Prostate gland (tissue), 2 donors: ENCODE measurements around the gene RAB24. TPM values are rescaled to one million over a fixed set of nuclear protein-coding genes. Genes with fewer than 3 reads are reported as not detected.

Source experiments
- DNase-seq: peaks from one replicate; pipeline ENCODE4 v3.0.0-alpha.2; 2019; ENCODE audit warnings: low spot score
- H3K27ac ChIP-seq, 2 donors: fragments of 200-600 bp; sonication (generic); 2 replicates each; pipeline ENCODE4 v1.5.1; 2017 to 2019
- H3K27me3 ChIP-seq: fragments of 200-600 bp; sonication (generic); replicated peaks from 2 replicates; pipeline ENCODE4 v1.5.1; 2019; ENCODE audit not compliant: insufficient read depth
- H3K36me3 ChIP-seq, 2 donors: fragments of 200-600 bp; sonication (generic); 1 replicate in 1 of 2; 2 replicates in 1 of 2; pipeline versions ENCODE4 v1.5.1 to v1.8.1; 2017 to 2019
- H3K4me1 ChIP-seq: fragments of 200-600 bp; sonication (generic); replicated peaks from 2 replicates; pipeline ENCODE4 v1.5.1; 2019
- H3K4me3 ChIP-seq, 2 donors: fragments of 200-600 bp; sonication (generic); 2 replicates each; pipeline ENCODE4 v1.5.1; 2017 to 2019
- H3K9me3 ChIP-seq: fragments of 200-600 bp; sonication (generic); 2 replicates; pipeline ENCODE4 v1.5.1; 2017
- CTCF ChIP-seq, 4 experiments: fragments of 200-600 bp in 2 of 4; fragments of 450-650 bp in 2 of 4; sonication (generic) in 2 of 4; IDR thresholded peaks; 1 replicate in 3 of 4; 2 replicates in 1 of 4; pipeline ENCODE4 v1.5.1; 2016 to 2019; ENCODE audit warnings: antibody characterized with exemption in 4 of 4, mild to moderate bottlenecking in 2 of 4, moderate library complexity in 2 of 4
- POLR2A ChIP-seq: fragments of 450-650 bp; IDR thresholded peaks from one replicate; pipeline ENCODE4 v1.6.1; 2016; ENCODE audit warnings: antibody characterized with exemption, mild to moderate bottlenecking
- POLR2AphosphoS5 ChIP-seq: sonication (generic); formaldehyde crosslinking; IDR thresholded peaks from one replicate; pipeline ENCODE4 v1.6.1; 2017; ENCODE audit warnings: antibody characterized with exemption
- WGBS: methylation state at CpG from one replicate; pipeline ENCODE4 v1.1.5; 2018; 5-methylcytosine and 5-hydroxymethylcytosine counted together
- intact Hi-C: fragments of 100-400 bp; cut with DNase I; formaldehyde crosslinking; loops from one replicate; pipeline ENCODE4 v1.14.2; 2022
- total RNA-seq, 2 donors: library from RNA; depleted of rRNA; stranded (reverse); fragments of >200 nt; gene quantifications; one replicate each; pipeline ENCODE4 v1.1.0, GENCODE V29; 2016

RAB24 gene
- total RNA-seq, 2 donors from 2014 or later: 30.0 to 30.4 TPM

DNA sequence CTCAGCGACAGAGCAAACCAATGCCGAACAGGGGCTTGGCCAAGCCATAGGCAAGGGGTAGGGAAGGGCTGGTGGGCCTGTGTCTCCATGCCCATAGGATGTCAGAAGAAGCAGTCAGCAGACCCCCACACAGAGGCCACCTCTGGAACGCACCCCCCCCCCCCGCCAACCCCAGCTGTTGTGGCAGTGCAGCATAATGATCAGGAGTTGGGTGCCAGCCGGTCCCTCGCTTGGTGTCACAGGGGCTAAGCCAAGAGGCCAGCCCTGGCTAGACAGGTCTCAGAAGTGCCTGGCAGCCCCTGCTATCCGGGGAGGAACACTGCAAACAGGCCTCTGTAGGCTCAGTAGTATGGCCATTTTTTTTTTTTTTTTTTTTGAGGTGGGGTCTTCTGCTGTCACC lies 11.9 kb upstream of the RAB24 start:
- Histone ChIP-seq H3K4me1 (peaks cover 11% of the 10 kb centered on the region), H3K4me3 (no peak overlapping the region), H3K27ac (no peak overlapping the region), H3K36me3 (no peaks in the 10 kb centered on the region), H3K27me3 (no peaks in the 10 kb centered on the region), H3K9me3 (no peaks in the 10 kb centered on the region)
- intact Hi-C loops: loop anchor here (5.0 kb wide), 1 partner anchor 142 kb away; no protein-coding TSS in a partner anchor
- WGBS: 88% methylated on average over 7 of the region's 7 CpGs
- TF ChIP-seq CTCF (IDR thresholded peaks at IDR 0.05) (no peak), POLR2AphosphoS5 (no peak), POLR2A (no peak)
- DNase-seq: no peak

- peaks cover 11% of the 10 kb centered on the region for H3K4me1 ChIP-seq
- intact Hi-C loops: loop anchor here (5.0 kb wide), 2 partner anchors 43 to 143 kb away; partner anchors contain the start of gene RGS14
- no peaks in the 10 kb centered on the region for H3K9me3 ChIP-seq
- no peaks in the 10 kb centered on the region for H3K36me3 ChIP-seq
- 87% methylated on average over 18 of the region's 18 CpGs for WGBS
- H3K27ac ChIP-seq: no peak overlapping the region
- no peak for TF ChIP-seq CTCF (IDR thresholded peaks at IDR 0.05)
- H3K4me3 ChIP-seq: no peak overlapping the region
- no peaks in the 10 kb centered on the region for H3K27me3 ChIP-seq
- no peak for DNase-seq
Observed at GRCh38 chr5:177314376-177315342, 11.1 kb upstream of the RAB24 start.

- Histone ChIP-seq H3K27ac (no peak overlapping the region), H3K36me3 (no peaks in the 10 kb centered on the region), H3K9me3 (no peaks in the 10 kb centered on the region), H3K27me3 (no peaks in the 10 kb centered on the region), H3K4me3 (no peak overlapping the region), H3K4me1 (peaks cover 11% of the 10 kb centered on the region)
- intact Hi-C loops: loop anchor here (5.0 kb wide), 1 partner anchor 44 kb away; the partner anchor contains the start of gene RGS14
- no peak for TF ChIP-seq POLR2AphosphoS5
- no peak for TF ChIP-seq CTCF (IDR thresholded peaks at IDR 0.05)
- no peak for TF ChIP-seq POLR2A
- 91% methylated on average over 15 of the region's 15 CpGs for WGBS
- no peak for DNase-seq
Observed at GRCh38 chr5:177313561-177314259, 10.2 kb upstream of the RAB24 start.

- WGBS: 9% methylated on average over 19 of the region's 19 CpGs
- Histone ChIP-seq H3K36me3 (no peaks in the 10 kb centered on the region), H3K9me3 (no peaks in the 10 kb centered on the region), H3K4me3 (no peak overlapping the region), H3K27ac (no peak overlapping the region), H3K27me3 (no peaks in the 10 kb centered on the region), H3K4me1 (peaks cover 11% of the 10 kb centered on the region)
- intact Hi-C loops: loop anchor here (5.0 kb wide), 1 partner anchor 45 kb away; the partner anchor contains the start of gene RGS14
- TF ChIP-seq POLR2AphosphoS5 (no peak), CTCF (IDR thresholded peaks at IDR 0.05) (no peak), POLR2A (no peak)
- DNase-seq: no peak
Observed at GRCh38 chr5:177312649-177313181, 9.2 kb upstream of the RAB24 start.
